PFSK-1 (cell line): Measurements from ENCODE around the gene POGZ.

Experiments used
- POLR2AphosphoS5 ChIP-seq: IDR thresholded peaks from 2 replicates; pipeline ENCODE4 v1.6.1; 2012; ENCODE audit warnings: low read depth, mild to moderate bottlenecking, control low read depth, low read length, moderate library complexity
- TF ChIP-seq, protein P1 (sequence below), 2 experiments: IDR thresholded peaks; 2 replicates each; pipeline versions ENCODE4 v1.6.1 to v1.8.0; 2011 to 2012; ENCODE audit warnings: low read depth in 2 of 2, low read length in 2 of 2, control low read depth in 1 of 2, inconsistent platforms in 1 of 2, mild to moderate bottlenecking in 1 of 2, moderate library complexity in 1 of 2; ENCODE audit not compliant: insufficient read depth in 1 of 2

DNA sequence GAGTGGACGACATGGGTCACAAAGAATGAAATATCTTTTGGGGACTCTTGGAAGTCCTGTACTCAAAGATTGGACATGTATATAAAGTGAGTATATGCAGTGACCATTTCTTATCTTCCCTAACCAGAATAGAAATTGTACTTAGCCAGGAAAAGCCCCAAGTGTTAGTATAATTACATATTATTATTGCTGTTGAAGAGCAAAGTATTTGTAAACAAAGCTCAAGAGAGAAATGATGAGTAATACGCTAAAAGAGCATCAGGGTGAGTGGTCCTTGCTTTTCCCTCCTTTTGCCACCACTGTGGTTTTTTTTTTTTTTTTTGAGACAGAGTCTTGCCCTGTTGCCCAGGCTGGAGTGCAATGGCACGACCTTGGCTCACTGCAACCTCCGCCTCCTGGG lies 45.5 kb upstream of the POGZ start:
- TF ChIP-seq, protein P1, sequence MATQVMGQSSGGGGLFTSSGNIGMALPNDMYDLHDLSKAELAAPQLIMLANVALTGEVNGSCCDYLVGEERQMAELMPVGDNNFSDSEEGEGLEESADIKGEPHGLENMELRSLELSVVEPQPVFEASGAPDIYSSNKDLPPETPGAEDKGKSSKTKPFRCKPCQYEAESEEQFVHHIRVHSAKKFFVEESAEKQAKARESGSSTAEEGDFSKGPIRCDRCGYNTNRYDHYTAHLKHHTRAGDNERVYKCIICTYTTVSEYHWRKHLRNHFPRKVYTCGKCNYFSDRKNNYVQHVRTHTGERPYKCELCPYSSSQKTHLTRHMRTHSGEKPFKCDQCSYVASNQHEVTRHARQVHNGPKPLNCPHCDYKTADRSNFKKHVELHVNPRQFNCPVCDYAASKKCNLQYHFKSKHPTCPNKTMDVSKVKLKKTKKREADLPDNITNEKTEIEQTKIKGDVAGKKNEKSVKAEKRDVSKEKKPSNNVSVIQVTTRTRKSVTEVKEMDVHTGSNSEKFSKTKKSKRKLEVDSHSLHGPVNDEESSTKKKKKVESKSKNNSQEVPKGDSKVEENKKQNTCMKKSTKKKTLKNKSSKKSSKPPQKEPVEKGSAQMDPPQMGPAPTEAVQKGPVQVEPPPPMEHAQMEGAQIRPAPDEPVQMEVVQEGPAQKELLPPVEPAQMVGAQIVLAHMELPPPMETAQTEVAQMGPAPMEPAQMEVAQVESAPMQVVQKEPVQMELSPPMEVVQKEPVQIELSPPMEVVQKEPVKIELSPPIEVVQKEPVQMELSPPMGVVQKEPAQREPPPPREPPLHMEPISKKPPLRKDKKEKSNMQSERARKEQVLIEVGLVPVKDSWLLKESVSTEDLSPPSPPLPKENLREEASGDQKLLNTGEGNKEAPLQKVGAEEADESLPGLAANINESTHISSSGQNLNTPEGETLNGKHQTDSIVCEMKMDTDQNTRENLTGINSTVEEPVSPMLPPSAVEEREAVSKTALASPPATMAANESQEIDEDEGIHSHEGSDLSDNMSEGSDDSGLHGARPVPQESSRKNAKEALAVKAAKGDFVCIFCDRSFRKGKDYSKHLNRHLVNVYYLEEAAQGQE (IDR thresholded peaks at IDR 0.05; ENCODE audit: insufficient read depth in 1 of 2, low read depth in 2 of 2, low read length in 2 of 2), result no peak
- TF ChIP-seq POLR2AphosphoS5, result no peak
